GM10266 (cell line): ENCODE measurements around the gene CPEB4.

Experiments used
- DNase-seq: peaks from one replicate; pipeline ENCODE4 v3.0.0; 2012; ENCODE audit errors: extremely low spot score
- CTCF ChIP-seq: IDR thresholded peaks from 2 replicates; pipeline ENCODE4 v1.5.1; 2012; ENCODE audit warnings: mild to moderate bottlenecking, low read depth; ENCODE audit not compliant: control insufficient read depth, insufficient read depth; ENCODE audit errors: missing control alignments

CPEB4 gene

DNA sequence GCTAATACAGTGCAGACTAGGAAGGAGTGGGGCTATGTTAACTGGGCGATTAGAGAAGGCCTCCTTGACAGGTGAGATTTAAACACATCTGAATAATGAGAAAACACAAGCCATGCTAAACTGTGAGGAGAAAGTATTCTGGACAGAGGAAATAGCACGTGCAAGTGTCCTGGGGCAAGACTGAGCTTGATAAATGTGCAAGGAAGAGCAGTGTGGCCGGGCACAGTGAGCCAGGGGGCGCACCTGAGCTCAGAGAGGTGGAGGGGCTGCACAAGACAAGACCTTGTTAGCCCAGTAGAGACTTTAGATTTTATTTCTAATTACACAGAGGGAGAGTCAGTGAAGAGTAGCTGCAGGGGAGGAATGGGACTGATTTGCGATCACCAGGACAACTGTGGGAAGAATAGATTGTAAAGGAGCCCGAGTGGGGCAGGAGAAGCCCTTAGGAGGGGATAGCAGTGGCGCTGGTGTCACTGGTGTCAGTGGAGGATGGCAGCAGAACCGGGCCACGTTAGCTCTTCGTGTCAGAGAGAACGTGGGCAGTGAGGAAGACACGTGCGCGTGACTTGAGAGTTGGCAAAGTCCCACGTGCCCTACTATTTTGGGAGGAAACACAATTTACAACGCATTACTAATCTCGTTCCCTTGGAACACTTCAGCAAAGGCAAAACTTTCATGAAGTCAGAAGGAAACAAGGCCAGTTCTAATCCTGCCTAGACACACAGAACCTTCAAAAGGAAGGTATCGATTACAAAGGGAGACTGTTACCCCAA lies 82.9 kb downstream of the CPEB4 start:
- peak; percentile 21 for TF ChIP-seq CTCF
- DNase-seq, result no peak

DNA sequence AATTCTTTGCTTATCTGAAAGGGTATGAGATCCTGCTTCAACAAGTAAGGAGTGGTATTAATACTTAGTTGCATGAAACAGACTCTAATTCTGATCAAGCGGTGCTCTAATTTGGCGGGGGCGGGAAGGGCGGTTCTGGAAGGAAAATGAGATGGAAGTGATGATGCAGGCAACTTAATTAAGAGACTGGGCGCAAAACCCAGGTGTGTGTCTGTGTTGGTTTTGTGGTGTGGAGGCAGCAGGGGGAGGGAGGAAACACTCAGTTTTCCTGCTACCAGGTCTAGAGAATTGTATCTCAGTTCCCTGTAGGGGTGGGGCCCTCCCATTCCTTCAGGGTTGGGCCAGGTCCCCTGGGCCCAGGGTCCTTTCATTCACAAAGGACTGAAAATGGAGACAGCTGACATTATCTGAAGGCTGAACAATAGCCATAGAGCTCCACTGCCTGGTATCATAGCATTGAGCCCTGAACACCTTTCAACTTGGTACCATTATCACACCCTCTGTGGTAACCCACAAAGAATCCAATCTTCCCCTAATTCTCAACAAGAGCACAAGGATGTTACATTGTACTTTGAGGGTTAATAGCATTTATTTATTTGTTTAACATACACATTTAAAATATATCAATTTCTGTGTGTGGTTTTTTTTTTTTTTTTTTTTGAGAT lies 83.7 kb downstream of the CPEB4 start:
- no peak for TF ChIP-seq CTCF
- DNase-seq, result no peak

- TF ChIP-seq CTCF, result no peak
Observed at GRCh38 chr5:173972607-173972924, 84.4 kb downstream of the CPEB4 start.

GRCh38 chr5:173972925-173973615 lies 84.9 kb downstream of the CPEB4 start:
- peak; percentile 76 for TF ChIP-seq CTCF
- peak; percentile 85 for DNase-seq

More at GRCh38 chr5:173972607-173972924, 84.4 kb downstream of the CPEB4 start:
- no peak for DNase-seq

GRCh38 chr5:173973616-173973969 lies 85.4 kb downstream of the CPEB4 start:
- no peak for TF ChIP-seq CTCF
- DNase-seq, result no peak

DNA sequence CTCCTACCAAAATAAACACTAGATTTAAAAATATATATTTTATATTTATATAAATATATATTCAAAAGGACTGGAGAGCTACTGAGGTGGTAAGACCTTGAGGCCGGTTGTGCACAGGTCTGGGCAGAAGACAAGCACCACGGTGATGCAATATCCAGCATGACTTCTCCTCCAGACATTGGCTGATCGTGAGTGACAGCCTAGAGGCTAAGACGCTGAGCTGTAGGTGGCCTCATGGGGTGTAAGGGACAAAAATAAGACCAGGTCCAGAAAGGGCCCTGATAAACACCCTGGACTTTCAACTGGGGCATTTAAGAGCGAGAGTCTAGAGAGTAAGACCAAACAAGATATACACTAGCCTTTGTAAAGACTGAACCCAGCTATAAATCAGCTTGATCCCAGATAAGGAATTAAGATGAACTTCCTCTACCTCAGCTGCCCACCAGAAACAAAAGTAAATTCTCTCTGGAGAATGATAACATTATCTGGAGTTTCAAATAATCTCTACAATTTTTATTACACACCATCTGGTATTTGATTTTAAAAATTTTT lies 86.6 kb downstream of the CPEB4 start:
- no peak for TF ChIP-seq CTCF
- DNase-seq, result no peak
